Tibial artery (tissue), 4 donors: ENCODE measurements around the gene YARS1.

ENCODE experiments used
- DNase-seq, 2 donors: peaks; one replicate each; pipeline ENCODE4 v3.0.0-alpha.2; 2019
- H3K27ac ChIP-seq, 2 donors: fragments of 200-600 bp; sonication (generic) in 1 of 2; 1 replicate in 1 of 2; 2 replicates in 1 of 2; pipeline ENCODE4 v1.5.1; 2018 to 2019; ENCODE audit warnings: mild to moderate bottlenecking in 1 of 2
- H3K27me3 ChIP-seq, 2 donors: fragments of 200-600 bp; sonication (generic) in 1 of 2; one replicate each; pipeline versions ENCODE4 v1.5.1 to v1.6.0; 2016 to 2019
- H3K36me3 ChIP-seq, 3 donors: fragments of 200-600 bp; sonication (generic) in 2 of 3; one replicate each; pipeline ENCODE4 v1.5.1; 2016 to 2019; ENCODE audit warnings: mild to moderate bottlenecking in 2 of 3
- H3K4me1 ChIP-seq, 4 donors: fragments of 200-600 bp; sonication (generic) in 2 of 4; 1 replicate in 3 of 4; 2 replicates in 1 of 4; pipeline ENCODE4 v1.5.1; 2016 to 2019
- H3K4me3 ChIP-seq, 2 donors: fragments of 200-600 bp; sonication (generic) in 1 of 2; 1 replicate in 1 of 2; 2 replicates in 1 of 2; pipeline ENCODE4 v1.5.1; 2018 to 2019; ENCODE audit warnings: mild to moderate bottlenecking in 2 of 2
- H3K9me3 ChIP-seq, 3 donors: fragments of 200-600 bp; sonication (generic) in 1 of 3; one replicate each; pipeline ENCODE4 v1.5.1; 2016 to 2019
- CTCF ChIP-seq, 2 experiments: fragments of 200-600 bp in 1 of 2; fragments of 450-650 bp in 1 of 2; IDR thresholded peaks; one replicate each; pipeline ENCODE4 v1.5.1; 2017 to 2019; ENCODE audit warnings: antibody characterized with exemption in 2 of 2, mild to moderate bottlenecking in 1 of 2, moderate library complexity in 1 of 2
- intact Hi-C: fragments of 100-400 bp; cut with DNase I; formaldehyde crosslinking; loops from one replicate; pipeline ENCODE4 v1.15.0; 2023; ENCODE audit warnings: low total_unique reads

YARS1 gene

GRCh38 chr1:32741413-32742198 lies 75.6 kb downstream of the YARS1 start:
- intact Hi-C loops, result no loop called here
- TF ChIP-seq CTCF (IDR thresholded peaks at IDR 0.05), result peak in 1 of 2 experiments; percentile 30
- H3K36me3 ChIP-seq, result no peaks in the 10 kb centered on the region
- peaks cover 0 to 33% (median 19%) of the 10 kb centered on the region in 4 donors for H3K4me1 ChIP-seq
- H3K27ac ChIP-seq, result peak overlapping the region; percentile 68 to 77
- no peaks in the 10 kb centered on the region for H3K27me3 ChIP-seq
- DNase-seq, result no peak
- H3K4me3 ChIP-seq, result peak overlapping the region; percentile 63 to 79
- no peaks in the 10 kb centered on the region for H3K9me3 ChIP-seq

GRCh38 chr1:32741059-32741412 lies 76.1 kb downstream of the YARS1 start:
- no peak for DNase-seq
- no peak for TF ChIP-seq CTCF (IDR thresholded peaks at IDR 0.05)
- H3K27me3 ChIP-seq, result no peaks in the 10 kb centered on the region
- peak overlapping the region; percentile 63 to 68 for H3K27ac ChIP-seq
- intact Hi-C loops, result no loop called here
- H3K4me1 ChIP-seq, result peaks cover 0 to 33% (median 19%) of the 10 kb centered on the region in 4 donors
- no peaks in the 10 kb centered on the region for H3K36me3 ChIP-seq
- peak overlapping the region; percentile 63 to 79 for H3K4me3 ChIP-seq
- H3K9me3 ChIP-seq, result no peaks in the 10 kb centered on the region

GRCh38 chr1:32736812-32737791 lies 80.1 kb downstream of the YARS1 start:
- Histone ChIP-seq H3K36me3 (no peaks in the 10 kb centered on the region), H3K27me3 (no peaks in the 10 kb centered on the region), H3K4me1 (peaks cover 0 to 14% (median 7%) of the 10 kb centered on the region in 4 donors), H3K27ac (no peak overlapping the region), H3K9me3 (no peaks in the 10 kb centered on the region), H3K4me3 (no peak overlapping the region)
- intact Hi-C loops, result no loop called here
- no peak for DNase-seq
- TF ChIP-seq CTCF (IDR thresholded peaks at IDR 0.05), result no peak

- intact Hi-C loops, result no loop called here
- H3K27me3 ChIP-seq, result no peaks in the 10 kb centered on the region
- TF ChIP-seq CTCF (IDR thresholded peaks at IDR 0.05), result no peak
- no peaks in the 10 kb centered on the region for H3K9me3 ChIP-seq
- H3K36me3 ChIP-seq, result no peaks in the 10 kb centered on the region
- H3K4me3 ChIP-seq, result no peak overlapping the region
- no peak overlapping the region for H3K27ac ChIP-seq
- no peak for DNase-seq
- no peaks in the 10 kb centered on the region for H3K4me1 ChIP-seq
Measured at GRCh38 chr1:32733582-32734321, 83.4 kb downstream of the YARS1 start.

- Histone ChIP-seq H3K27ac (no peak overlapping the region), H3K9me3 (no peaks in the 10 kb centered on the region), H3K27me3 (no peaks in the 10 kb centered on the region), H3K4me3 (no peak overlapping the region), H3K36me3 (no peaks in the 10 kb centered on the region), H3K4me1 (peaks cover 0 to 14% (median 10%) of the 10 kb centered on the region in 4 donors)
- TF ChIP-seq CTCF (IDR thresholded peaks at IDR 0.05), result no peak
- intact Hi-C loops, result no loop called here
- no peak for DNase-seq
Measured at GRCh38 chr1:32729254-32730046, 87.7 kb downstream of the YARS1 start.
